Activated T-cell treated with anti-CD3 and anti-CD28 coated beads, Interleukin-2, amount 50 U/mL, for 72 hours (primary cell): ENCODE results near the gene MAML3. TPM values are rescaled to one million over a fixed set of nuclear protein-coding genes. Genes with fewer than 3 reads are reported as not detected.

Experiments
- ATAC-seq, 2 donors: fragments of 150-1000 bp; cut with Tn5 transposase; replicated peaks in 1 of 2; 2 replicates each; pipeline ENCODE4 v1.10.0; 2021; ENCODE audit warnings: moderate library complexity in 2 of 2, mild to moderate bottlenecking in 1 of 2
- DNase-seq, 2 donors: peaks; one replicate each; pipeline ENCODE4 v3.0.0; 2021 to 2022; ENCODE audit warnings: mixed read lengths in 1 of 2
- H3K27ac Mint-ChIP-seq: one replicate; pipeline ENCODE4 v1.8.0; 2022; ENCODE audit warnings: mild to moderate bottlenecking, moderate library complexity, mixed read lengths
- H3K27me3 Mint-ChIP-seq: one replicate; pipeline ENCODE4 v1.8.0; 2022; ENCODE audit warnings: low read depth, mixed read lengths
- H3K36me3 Mint-ChIP-seq, 2 donors: one replicate each; pipeline ENCODE4 v1.8.0; 2022; ENCODE audit warnings: mixed read lengths in 2 of 2, mild to moderate bottlenecking in 1 of 2; ENCODE audit not compliant: insufficient read depth in 2 of 2
- H3K4me1 Mint-ChIP-seq: one replicate; pipeline ENCODE4 v1.8.0; 2022; ENCODE audit warnings: low read depth, mixed read lengths
- H3K4me3 Mint-ChIP-seq, 2 donors: one replicate each; pipeline ENCODE4 v1.8.0; 2022; ENCODE audit warnings: mild to moderate bottlenecking in 2 of 2, mixed read lengths in 2 of 2, moderate library complexity in 2 of 2
- H3K9me3 Mint-ChIP-seq, 2 donors: one replicate each; pipeline ENCODE4 v1.8.0; 2022; ENCODE audit warnings: mixed read lengths in 2 of 2
- total RNA-seq, 2 donors: library from RNA; stranded (reverse); gene quantifications; one replicate each; pipeline ENCODE4 v1.2.3, GENCODE V29; 2022

The MAML3 gene
- total RNA-seq, 2 donors from 2014 or later: 5.3 to 5.5 TPM

DNA sequence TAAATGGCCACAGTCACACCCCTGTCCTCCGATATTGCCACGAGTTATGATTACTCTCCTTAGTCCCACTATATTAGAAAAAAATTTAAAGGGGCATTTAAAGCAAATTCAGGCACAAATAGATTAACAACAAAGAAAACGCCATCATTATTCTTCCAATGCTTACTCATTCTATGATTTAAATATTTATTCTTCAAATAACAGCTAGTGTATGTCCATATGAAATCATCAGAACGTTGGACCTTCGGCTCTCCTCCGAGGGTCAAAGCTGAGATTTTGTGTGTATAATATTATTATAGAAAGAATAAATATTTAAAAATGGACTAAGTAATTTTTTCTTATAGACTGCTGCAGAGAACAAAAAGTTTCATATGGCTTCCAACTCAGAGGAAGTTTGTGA, 122.9 kb downstream of the MAML3 start:
- no peaks in the 10 kb centered on the region for H3K9me3 Mint-ChIP-seq
- H3K27ac Mint-ChIP-seq: no peak overlapping the region
- H3K4me1 Mint-ChIP-seq: no peaks in the 10 kb centered on the region
- DNase-seq (no peak), ATAC-seq (no peak)
- H3K27me3 Mint-ChIP-seq: peaks cover 13% of the 10 kb centered on the region
- no peak overlapping the region for H3K4me3 Mint-ChIP-seq
- no peaks in the 10 kb centered on the region for H3K36me3 Mint-ChIP-seq

DNA sequence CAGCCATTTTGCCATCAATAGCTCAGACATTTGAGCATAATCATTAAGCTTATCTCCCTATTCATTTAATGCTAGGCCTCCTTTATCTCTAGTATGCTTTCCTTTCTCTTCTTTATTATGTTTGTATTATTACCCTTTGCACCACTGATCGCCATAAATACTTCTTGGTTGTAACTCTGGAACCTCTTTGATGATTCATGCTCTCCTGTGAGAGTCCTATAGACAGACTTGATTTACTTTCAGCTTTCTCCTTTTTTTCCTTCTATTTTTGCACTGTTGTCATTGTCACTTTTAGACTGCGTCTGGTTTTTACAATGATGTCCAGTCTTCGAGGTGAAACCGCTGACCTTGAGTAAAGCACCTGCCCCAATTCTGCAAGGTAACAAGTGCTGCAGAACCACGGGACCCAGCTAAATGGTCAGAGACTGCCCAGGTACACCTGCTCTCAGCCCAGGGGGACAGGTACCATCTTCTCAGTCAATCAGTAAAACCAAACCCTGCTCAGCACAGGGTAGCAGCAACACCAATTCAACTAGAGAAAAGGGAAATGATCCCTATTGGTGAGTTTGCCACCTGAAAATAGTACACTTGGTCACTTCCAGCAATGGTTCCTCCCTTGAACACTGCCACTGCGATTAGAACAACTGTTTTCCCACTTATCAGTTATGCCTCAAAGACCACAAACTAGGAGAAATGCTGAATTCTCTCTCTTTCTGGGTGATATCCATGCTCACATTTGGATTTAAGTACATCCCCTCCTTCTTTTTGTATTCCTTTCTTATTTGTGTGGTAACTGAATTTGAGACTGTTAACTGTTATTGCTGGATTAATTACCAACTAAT, 125.1 kb downstream of the MAML3 start:
- ATAC-seq (no peak), DNase-seq (no peak)
- H3K27me3 Mint-ChIP-seq: peaks cover 13% of the 10 kb centered on the region
- H3K9me3 Mint-ChIP-seq: no peaks in the 10 kb centered on the region
- H3K27ac Mint-ChIP-seq: no peak overlapping the region
- no peak overlapping the region for H3K4me3 Mint-ChIP-seq
- no peaks in the 10 kb centered on the region for H3K4me1 Mint-ChIP-seq
- no peaks in the 10 kb centered on the region for H3K36me3 Mint-ChIP-seq

DNA sequence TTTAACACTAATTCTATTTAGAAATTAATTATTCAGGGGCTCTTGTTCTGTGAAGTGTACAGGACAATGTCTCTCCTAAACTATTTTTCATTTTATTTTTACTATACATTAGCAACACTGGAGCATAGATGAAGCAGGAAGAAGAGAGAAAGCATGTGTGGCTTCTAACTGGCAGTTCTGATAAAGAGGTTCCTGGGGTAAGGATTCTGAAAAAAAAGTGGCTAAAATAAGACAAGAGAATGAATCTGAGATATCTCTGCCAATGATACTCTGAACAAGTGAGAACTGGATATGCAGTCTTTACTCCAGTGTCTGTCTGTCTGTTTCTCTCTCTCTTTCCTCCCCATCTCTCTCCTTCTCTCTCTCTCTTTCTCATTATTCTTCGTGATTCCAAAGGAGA, 125.9 kb downstream of the MAML3 start:
- H3K27ac Mint-ChIP-seq: no peak overlapping the region
- no peaks in the 10 kb centered on the region for H3K4me1 Mint-ChIP-seq
- no peak for DNase-seq
- no peaks in the 10 kb centered on the region for H3K36me3 Mint-ChIP-seq
- no peak overlapping the region for H3K4me3 Mint-ChIP-seq
- no peaks in the 10 kb centered on the region for H3K9me3 Mint-ChIP-seq
- ATAC-seq: no peak
- H3K27me3 Mint-ChIP-seq: peaks cover 13% of the 10 kb centered on the region

DNA sequence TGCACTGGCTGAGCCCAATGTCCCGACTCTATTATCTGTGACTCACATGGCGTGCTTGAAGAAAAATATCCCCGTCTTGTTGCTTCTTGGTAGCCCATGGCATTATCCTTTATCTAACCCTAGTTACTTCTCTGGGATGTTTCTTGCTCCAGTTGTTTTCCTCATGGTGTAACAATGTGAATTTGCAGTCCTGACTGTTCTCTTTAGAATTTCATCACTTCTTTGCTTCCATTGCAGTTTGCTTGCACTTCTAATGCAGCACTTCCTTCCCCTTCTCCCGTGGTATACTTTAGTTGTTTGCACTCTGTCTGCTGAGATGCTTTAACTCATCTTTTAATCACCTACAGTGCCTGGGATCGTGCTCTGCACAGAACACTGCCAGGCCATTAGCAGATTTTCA, 126.9 kb downstream of the MAML3 start:
- Mint-ChIP-seq H3K36me3 (no peaks in the 10 kb centered on the region), H3K27ac (no peak overlapping the region), H3K4me1 (no peaks in the 10 kb centered on the region), H3K27me3 (peaks cover 13% of the 10 kb centered on the region), H3K9me3 (no peaks in the 10 kb centered on the region), H3K4me3 (no peak overlapping the region)
- DNase-seq (no peak), ATAC-seq (no peak)

- H3K27me3 Mint-ChIP-seq: peaks cover 9% of the 10 kb centered on the region
Observed at GRCh38 chr4:140025470-140025869, 128.5 kb downstream of the MAML3 start.

GRCh38 chr4:140020457-140021361, 133.3 kb downstream of the MAML3 start:
- ATAC-seq (no peak), DNase-seq (no peak)
- no peaks in the 10 kb centered on the region for H3K27me3 Mint-ChIP-seq
- H3K27ac Mint-ChIP-seq: no peak overlapping the region
- H3K36me3 Mint-ChIP-seq: no peaks in the 10 kb centered on the region
- no peaks in the 10 kb centered on the region for H3K4me1 Mint-ChIP-seq
- no peaks in the 10 kb centered on the region for H3K9me3 Mint-ChIP-seq
- H3K4me3 Mint-ChIP-seq: no peak overlapping the region

More at GRCh38 chr4:140025470-140025869, 128.5 kb downstream of the MAML3 start:
- DNase-seq: no peak
- Mint-ChIP-seq H3K4me1 (no peaks in the 10 kb centered on the region), H3K27ac (no peak overlapping the region), H3K9me3 (no peaks in the 10 kb centered on the region), H3K36me3 (no peaks in the 10 kb centered on the region), H3K4me3 (no peak overlapping the region)
- ATAC-seq: no peak

DNA sequence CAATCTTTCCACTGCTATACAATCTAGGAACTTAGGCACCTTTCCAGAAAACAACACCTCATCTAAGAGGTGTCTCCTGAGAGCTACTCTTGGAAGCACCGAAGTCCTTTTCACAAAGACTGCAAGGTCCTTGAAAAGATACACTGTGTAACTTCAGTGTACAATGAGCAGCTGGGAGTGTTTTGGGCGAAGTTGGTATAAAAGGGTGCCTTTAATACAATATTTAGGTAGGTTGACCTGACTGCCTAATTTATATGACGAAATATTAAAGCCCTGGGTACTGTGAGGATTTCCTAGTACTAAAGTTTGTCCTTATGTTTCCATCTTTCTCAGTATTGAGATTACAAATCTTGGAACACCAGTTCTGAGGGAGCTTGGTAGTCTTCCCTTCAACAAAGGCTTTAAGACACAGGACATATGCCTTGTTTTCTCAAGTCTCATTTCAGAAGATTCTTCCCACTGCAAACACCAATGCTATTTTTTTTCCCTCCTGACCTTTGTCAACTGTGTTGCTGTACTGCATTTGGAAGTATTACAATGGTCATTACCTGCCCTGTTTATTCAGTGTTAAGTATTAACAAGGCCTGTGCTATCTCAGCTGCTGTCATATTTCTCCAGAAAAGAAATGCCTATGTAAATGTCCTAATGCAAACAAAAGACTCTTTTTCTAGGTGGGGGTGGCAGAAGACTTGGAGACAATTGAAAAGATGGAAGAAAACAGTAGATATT, 134.2 kb downstream of the MAML3 start:
- Mint-ChIP-seq H3K27me3 (no peaks in the 10 kb centered on the region), H3K4me1 (no peaks in the 10 kb centered on the region), H3K36me3 (no peaks in the 10 kb centered on the region), H3K27ac (no peak overlapping the region), H3K9me3 (no peaks in the 10 kb centered on the region), H3K4me3 (no peak overlapping the region)
- ATAC-seq (no peak), DNase-seq (no peak)

GRCh38 chr4:140018931-140019618, 134.9 kb downstream of the MAML3 start:
- DNase-seq (no peak), ATAC-seq (no peak)
- no peak overlapping the region for H3K4me3 Mint-ChIP-seq
- no peaks in the 10 kb centered on the region for H3K27me3 Mint-ChIP-seq
- H3K27ac Mint-ChIP-seq: no peak overlapping the region
- no peaks in the 10 kb centered on the region for H3K4me1 Mint-ChIP-seq
- H3K36me3 Mint-ChIP-seq: no peaks in the 10 kb centered on the region
- no peaks in the 10 kb centered on the region for H3K9me3 Mint-ChIP-seq

GRCh38 chr4:140014284-140014683, 139.7 kb downstream of the MAML3 start:
- no peaks in the 10 kb centered on the region for H3K9me3 Mint-ChIP-seq

DNA sequence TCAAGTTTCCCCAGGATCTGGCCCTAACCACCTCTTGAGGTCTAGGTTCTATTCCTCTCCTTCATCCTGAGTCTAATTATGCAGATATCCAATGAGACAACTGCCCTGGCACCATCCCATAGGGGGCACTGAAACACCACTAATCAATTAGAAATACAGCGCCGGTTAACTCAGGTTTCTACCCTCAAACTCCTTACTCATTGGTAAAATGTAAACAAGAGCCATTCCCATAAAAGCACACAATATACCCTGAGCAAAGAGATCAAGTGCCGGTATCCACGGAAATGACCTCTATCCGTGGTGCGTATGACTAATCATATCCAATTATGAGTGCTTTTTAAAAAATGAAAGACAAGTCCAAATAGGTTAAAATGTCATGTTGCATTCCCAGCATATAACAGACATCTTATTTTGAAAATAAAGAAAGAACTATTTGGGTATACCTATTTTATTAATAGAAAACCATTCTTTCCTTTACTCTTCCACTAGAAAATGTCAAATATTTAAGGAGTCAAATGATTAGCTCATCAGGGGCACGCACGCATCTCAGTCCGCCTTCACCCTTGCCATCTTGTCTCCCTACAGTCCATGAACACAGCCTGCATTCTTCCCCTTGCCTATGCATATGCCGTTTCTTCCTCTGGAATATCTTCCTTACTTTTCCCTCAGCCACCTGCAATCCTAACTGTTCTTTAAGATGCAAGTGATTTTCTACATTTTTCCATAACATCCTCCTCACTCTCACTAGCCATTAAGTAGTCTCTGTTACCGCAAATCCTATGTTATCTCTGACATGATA, 141.1 kb downstream of the MAML3 start:
- DNase-seq (peak; percentile 30 to 48), ATAC-seq (peak; percentile 74 to 76)
- Mint-ChIP-seq H3K4me3 (no peak overlapping the region), H3K36me3 (no peaks in the 10 kb centered on the region), H3K27me3 (peaks cover 6% of the 10 kb centered on the region), H3K4me1 (peaks cover 5% of the 10 kb centered on the region), H3K27ac (no peak overlapping the region), H3K9me3 (no peaks in the 10 kb centered on the region)

More at GRCh38 chr4:140014284-140014683, 139.7 kb downstream of the MAML3 start:
- no peak for DNase-seq
- Mint-ChIP-seq H3K36me3 (no peaks in the 10 kb centered on the region), H3K27ac (no peak overlapping the region), H3K27me3 (peaks cover 6% of the 10 kb centered on the region), H3K4me3 (no peak overlapping the region), H3K4me1 (peaks cover 5% of the 10 kb centered on the region)
- no peak for ATAC-seq

- H3K4me1 Mint-ChIP-seq: no peaks in the 10 kb centered on the region
- no peaks in the 10 kb centered on the region for H3K9me3 Mint-ChIP-seq
- DNase-seq: no peak
- H3K4me3 Mint-ChIP-seq: no peak overlapping the region
- no peak for ATAC-seq
- H3K36me3 Mint-ChIP-seq: no peaks in the 10 kb centered on the region
- H3K27me3 Mint-ChIP-seq: peaks cover 16% of the 10 kb centered on the region
- H3K27ac Mint-ChIP-seq: no peak overlapping the region
Observed at GRCh38 chr4:140005699-140006098, 148.3 kb downstream of the MAML3 start.
